HG03103 (cell line): ENCODE results near the gene TIGD6.
"Not testable (repeated sequence)": the region's sequence is repeated elsewhere in the genome, so short reads cannot be mapped to it uniquely, and the experiment has no call there.

Experiments used
- ATAC-seq: cut with Tn5 transposase; IDR thresholded peaks from one replicate; pipeline ENCODE4 v1.9.1; 2021; ENCODE audit warnings: low read depth; ENCODE audit not compliant: unreplicated experiment

Gene TIGD6

GRCh38 chr5:150000256-150000989, at the start of gene TIGD6, which contains the start of gene HMGXB3:
Gene TIGD6, minus strand, starts transcription at chr5:150000654. Its CDS starts 4,306 bp downstream, at chr5:149996348.
Gene HMGXB3, plus strand, starts transcription at chr5:150000739. Its CDS starts 4,114 bp downstream, at chr5:150004853.
- ATAC-seq: peak; percentile 80

- ATAC-seq: no peak
Measured at GRCh38 chr5:150046031-150046430, 45.6 kb upstream of the TIGD6 start.

GRCh38 chr5:150045549-150045948, 45.1 kb upstream of the TIGD6 start:
- ATAC-seq: no peak

GRCh38 chr5:150044712-150045111, 44.3 kb upstream of the TIGD6 start:
- no peak for ATAC-seq

DNA sequence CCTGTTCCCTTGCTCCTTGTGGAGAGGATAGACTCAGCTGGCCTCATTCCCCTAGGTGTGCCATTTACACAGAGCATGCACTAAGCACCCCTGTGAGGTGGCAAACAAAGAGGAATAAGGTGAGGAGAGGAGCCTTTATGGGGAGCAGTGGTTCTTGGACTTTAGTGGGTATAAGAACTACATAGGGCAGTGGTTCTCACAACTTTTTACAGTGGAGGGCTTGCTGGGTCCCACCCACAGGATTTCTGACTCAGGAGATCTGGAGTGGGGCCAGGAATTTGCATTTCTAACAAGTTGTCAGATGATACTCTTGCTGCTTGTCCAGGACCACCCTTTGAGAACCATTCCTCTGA, 43.9 kb upstream of the TIGD6 start:
- ATAC-seq: no peak

DNA sequence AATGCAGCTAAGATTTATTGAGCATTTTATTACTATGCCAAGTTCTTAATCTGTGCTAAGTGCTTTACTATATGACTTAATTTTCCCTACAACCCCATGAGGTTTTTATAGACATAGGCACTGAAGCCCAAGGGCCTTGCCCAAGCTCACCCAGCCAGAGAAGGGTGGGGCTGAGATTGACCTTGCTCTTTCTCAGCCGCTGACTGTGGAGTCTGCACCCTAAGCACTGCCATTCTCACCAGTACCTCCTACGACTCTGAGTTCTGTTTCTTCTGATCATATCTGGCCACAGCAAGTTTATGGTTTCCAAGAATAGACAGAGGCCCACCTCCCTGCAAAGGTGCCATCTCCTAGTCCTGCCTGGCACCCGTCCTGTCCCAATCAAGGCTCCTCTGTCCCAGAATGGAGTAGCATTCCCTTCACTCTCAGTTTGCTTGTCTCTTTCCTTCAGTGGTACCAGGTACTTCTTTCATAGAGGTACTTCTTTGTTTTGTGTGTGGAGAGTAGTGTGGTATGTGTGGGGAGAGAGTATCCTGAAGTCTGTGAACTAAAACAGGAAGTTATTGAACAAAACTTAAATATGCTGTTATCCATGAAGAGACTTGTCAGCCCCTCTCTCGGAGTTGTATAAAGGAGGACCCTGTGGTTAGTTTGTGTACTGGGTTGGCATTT, 43.3 kb upstream of the TIGD6 start:
- ATAC-seq: no peak

DNA sequence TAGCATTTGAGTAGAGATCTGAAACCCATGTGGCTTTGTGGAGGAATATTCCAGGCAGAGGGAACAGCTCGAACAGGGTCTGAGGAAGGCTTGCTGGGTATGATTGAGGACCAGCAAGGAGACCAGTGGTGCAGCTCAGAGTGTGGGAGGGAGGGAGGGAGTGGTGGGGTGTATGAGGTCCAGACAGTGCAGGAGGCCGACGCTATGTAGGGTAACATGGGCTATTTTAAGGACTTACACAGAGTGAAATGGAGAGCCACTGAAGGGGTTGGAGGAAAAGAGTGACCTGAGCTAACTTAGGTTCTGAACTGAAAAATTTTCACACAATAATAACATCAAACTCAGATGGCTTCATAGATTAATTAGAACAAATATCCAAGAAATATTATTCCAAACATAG, 42.0 kb upstream of the TIGD6 start:
- no peak for ATAC-seq

DNA sequence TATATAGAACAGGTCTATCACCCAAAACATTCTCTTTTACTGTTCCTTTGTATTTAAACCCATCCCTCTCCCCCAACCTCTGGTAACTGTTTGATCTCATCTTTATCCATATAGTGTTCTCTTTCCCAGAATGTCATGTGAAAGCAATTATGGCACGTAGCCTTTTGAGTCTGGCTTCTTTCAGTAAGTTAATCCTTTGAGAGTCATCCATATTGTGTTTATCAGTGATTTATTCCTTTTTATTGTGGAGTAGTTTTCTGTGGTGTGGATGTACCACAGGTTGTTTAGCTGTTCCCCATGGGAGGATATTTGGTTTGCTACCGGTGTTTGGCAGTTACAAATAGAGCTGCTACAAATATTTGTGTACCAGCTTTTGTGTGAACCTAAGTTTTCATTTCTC, 38.1 kb upstream of the TIGD6 start:
- ATAC-seq: no peak

DNA sequence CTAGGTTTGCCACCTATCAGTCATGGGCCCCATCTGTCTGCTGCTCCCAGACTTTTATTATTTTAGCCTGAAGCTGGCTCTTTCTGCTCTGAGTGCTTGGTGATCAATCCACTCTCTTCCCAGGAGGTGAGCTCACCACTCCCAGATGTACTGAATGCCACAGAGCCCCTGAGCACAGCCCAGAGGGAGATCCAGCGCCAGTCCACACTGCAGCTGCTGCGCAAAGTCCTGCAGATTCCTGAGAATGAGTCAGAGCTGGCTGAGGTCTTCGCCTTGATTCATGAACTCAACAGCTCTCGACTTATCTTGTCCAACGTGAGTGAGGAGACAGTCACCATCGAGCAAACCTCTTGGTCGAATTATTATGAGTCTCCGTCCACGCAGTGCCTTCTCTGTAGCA, 36.1 kb upstream of the TIGD6 start:
- no peak for ATAC-seq

DNA sequence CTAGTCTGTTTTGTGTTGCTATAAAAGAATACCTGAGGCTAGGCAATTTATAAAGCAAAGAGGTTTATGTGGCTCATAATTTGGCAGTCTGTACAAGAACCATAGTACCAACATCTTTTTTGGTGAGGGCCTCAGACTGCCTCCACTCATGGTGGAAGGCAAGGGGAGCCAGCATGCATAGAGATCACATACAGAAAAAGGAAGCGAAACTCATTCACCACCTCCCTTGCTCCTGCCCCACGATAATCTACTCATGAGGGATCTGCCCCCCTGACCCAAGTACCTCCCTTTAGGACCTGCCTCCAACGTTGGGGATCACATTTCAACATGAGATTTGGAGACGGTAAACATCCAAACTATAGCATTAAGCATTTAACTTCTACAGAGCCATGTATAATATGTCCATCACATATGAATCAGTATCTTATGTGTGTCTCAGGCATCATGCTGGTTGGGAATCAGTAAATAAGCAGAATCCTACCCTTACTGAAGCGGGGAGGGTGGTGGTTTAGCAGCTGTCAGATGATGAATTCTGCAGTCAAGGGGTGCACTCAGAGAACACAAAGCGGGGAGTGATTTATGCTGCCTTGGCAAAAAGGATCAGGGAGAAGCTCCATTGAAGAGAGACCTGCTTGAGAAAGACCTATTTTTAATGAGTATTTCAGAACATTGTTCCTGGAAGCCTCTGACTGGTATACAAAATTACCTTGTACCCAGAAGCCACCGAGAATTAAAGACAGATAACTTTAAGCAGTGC, 34.9 kb upstream of the TIGD6 start:
- ATAC-seq: peak; percentile 95

DNA sequence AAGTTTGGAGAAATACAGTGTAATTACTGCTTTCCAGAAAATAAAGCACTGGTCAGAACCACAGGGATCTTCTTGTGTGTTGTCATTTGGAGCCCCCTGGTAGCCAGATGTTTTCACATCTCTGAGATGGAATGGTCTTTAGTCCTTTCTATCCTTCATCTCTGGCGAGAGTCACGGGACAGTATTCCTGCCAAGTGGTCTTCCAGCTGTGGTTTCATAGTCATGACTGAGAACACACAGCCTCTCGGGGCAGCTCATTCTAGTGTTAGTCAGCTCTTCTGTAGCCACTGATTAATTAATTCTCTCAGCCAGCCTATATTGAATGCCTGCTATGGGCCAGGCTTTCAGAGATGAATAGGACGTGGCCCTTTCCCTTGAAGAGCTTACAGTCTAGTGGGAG, 34.2 kb upstream of the TIGD6 start:
- ATAC-seq: no peak

DNA sequence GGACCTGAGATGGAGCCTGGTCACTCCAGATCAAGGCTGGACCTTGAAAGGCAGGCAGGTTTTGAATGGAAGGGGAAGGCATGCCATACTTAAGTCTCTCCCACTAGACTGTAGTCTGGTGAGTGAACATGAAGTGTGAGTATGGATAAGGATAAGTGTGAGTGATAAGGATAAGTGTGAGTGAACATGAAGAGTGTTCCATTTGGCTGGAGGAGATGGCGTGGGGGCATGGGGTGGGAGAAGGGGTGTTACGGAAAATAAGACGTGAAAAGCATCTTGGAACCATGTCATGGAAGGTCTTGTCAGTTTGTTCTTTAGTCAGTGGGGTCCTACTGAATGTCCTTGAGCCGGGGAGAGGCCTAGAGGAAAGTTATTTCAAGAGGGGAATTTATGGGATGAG, 32.9 kb upstream of the TIGD6 start:
- no peak for ATAC-seq

- not testable (repeated sequence) for ATAC-seq
Measured at GRCh38 chr5:150028047-150028446, 27.6 kb upstream of the TIGD6 start.

DNA sequence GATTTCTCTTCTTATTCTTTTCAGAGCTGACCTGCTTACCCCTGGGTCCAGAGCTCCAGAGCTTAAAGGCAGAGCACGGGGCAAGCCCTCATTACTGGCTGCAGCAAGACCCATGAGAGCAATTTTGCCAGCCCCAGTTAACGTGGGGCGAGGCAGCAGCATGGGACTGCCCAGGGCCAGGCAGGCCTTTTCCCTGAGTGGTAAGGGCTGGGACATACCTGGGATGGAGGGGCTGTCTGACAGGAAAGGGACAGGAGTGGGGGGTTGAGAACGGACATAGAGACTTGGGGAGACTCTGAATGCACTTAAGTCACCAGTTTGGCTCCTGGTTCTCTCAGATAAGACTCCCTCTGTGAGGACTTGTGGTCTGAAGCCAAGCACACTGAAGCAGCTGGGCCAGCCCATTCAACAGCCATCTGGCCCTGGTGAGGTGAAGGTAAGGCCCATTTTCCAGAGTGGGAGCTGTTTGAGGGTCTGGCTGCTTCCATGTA, 26.3 kb upstream of the TIGD6 start:
- no peak for ATAC-seq

- no peak for ATAC-seq
Measured at GRCh38 chr5:150024346-150024984, 24.0 kb upstream of the TIGD6 start.

DNA sequence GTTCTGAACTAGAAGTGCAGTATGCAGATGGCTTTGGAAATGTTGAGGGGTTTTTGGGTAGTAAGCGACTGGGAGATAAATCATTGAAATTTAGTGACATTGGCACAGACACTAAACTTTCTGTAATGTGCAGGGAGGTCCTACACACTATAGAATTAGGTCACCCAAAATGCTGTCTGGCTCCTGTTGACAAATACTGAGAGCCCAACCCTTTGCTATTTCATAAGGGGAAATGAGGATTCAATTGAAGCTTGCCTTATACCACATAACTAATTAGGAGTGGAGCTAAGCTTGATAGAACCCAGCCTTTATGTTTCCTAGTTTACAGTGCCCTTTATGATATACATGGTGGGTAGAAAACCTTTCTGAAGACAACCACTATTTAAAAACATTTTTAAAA, 22.7 kb upstream of the TIGD6 start:
- no peak for ATAC-seq

DNA sequence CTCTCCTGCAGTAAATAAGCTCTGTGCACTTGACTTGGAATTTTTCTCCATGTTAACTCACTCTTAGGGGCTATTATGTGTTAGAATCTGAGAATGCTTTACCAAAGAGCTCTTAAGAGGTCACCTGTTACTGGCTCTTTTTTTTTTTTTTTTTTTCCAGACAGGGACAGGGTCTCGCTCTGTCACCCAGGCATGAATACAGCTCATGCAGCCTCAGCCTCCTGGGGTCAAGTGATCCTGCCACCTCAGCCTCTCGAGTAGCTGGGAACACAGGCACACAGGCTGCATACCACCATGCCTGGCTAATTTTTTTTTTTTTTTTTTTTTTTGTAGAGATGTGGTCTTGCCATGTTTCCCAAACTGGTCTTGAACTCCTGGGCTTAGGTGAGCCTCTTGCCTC, 22.2 kb upstream of the TIGD6 start:
- ATAC-seq: no peak

- ATAC-seq: no peak
Measured at GRCh38 chr5:150022158-150022531, 21.7 kb upstream of the TIGD6 start.

DNA sequence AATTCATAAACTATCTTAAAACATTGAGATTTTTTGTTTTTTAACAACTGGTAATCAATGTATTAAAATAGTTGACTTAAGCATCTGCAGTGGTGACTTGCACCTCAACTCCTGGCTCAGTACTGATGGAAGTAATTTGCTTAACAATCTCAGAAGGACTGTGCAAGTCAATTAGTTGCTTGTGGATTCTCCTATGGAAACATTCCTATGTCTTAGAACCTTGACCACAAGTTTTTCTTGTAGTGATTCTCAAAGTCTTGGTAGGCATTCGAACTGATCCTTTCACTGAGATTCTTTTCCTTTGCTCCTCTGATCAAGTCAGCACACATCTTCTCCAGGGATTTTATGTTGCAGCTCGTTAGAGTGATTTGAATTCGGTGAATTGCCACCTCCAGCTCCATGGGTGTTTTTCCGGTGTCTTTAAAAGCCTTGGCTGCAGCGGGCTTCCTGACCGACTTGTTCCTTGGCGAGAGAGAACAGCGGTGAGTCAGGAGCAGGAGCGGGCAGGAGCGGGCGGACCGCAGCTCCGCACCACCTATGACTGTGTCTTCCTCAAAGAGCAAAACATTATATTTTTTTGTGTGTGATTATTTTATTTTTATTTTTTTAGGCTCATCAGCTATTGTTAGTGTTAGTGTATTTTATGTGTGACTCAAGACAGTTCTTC, 21.2 kb upstream of the TIGD6 start:
- no peak for ATAC-seq

DNA sequence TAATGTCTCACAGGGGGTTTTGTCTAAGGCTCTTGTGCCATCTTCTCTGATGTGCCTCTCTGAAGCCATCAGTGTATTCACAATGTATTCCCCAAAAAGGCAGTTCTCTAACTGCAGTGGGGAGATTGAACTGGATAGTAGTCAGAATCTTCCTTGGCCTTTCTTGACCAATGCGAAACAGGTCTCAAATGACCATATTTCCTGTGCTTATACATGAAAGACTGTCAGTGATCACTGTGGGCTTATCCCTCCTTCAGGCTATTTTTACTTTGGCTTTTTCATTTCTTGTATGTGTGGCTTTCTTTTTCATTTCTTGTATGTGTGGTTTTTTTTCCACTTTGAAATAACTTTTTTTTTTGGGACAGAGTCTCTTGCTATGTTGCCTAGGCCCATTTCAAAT, 19.8 kb upstream of the TIGD6 start:
- ATAC-seq: no peak
